ENCODE data around the gene HTRA3. TPM values are rescaled to one million over a fixed set of nuclear protein-coding genes. Genes with fewer than 3 reads are reported as not detected.

Gene HTRA3
- polyA plus RNA-seq, 1 experiment = 16.3 TPM

DNA sequence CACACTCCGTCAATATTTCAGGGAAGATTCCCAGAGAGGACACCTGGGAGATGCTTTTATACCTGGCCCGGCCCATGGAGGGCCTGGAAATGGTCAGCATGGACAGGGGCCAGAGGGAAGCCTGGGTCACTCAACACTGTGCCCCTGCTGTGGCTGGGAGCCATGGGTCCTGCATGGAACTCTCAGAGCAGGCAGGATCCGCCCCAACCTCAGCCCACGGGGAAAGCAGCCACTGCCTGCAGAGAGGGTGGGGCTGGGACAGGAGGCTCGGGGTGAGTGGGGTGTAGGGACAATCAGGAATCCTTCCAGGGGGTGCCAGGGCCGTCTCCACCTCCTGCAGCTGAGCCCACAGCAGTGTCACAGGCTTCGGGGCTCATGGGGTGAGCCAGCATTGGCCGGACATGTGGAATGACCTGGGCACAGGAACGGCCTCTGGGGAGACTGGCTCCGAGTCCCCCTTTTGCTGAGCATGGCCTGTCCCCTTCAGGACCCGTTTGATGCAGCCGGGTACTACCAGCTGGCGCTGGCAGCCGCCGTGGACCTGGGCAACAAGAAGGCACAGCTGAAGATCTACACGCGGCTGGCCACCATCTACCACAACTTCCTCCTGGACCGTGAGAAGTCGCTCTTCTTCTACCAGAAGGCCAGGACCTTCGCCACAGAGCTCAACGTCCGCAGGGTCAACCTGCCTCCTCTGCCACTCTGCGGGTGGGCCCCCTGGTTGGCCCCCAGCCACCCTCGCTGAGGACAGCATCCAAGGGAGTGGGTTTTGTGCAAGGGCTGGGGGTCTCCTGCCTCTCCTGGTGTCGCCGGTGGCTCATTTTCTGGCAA is 29.1 kb upstream of the HTRA3 start:
- Histone ChIP-seq H3K27me3 (ENCODE audit: control insufficient read depth, insufficient read depth, low read length) (peaks cover under 1% of the 10 kb centered on the region), H3K27ac (ENCODE audit: low read depth, low read length) (no peak overlapping the region), H3K9me3 (ENCODE audit: control insufficient read depth, insufficient read depth, low read length) (peaks cover 4% of the 10 kb centered on the region; the same call in 1 of the 2 replicates), H3K4me3 (ENCODE audit: low read depth, low read length) (no peak overlapping the region)
- POLR2A ChIA-PET = no interaction called here
- TF ChIP-seq, protein P1, sequence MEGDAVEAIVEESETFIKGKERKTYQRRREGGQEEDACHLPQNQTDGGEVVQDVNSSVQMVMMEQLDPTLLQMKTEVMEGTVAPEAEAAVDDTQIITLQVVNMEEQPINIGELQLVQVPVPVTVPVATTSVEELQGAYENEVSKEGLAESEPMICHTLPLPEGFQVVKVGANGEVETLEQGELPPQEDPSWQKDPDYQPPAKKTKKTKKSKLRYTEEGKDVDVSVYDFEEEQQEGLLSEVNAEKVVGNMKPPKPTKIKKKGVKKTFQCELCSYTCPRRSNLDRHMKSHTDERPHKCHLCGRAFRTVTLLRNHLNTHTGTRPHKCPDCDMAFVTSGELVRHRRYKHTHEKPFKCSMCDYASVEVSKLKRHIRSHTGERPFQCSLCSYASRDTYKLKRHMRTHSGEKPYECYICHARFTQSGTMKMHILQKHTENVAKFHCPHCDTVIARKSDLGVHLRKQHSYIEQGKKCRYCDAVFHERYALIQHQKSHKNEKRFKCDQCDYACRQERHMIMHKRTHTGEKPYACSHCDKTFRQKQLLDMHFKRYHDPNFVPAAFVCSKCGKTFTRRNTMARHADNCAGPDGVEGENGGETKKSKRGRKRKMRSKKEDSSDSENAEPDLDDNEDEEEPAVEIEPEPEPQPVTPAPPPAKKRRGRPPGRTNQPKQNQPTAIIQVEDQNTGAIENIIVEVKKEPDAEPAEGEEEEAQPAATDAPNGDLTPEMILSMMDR (IDR thresholded peaks at IDR 0.05; ENCODE audit: low read depth, low read length) = no peak
- CTCF ChIA-PET = interaction anchor here (0.8 to 1.6 kb wide), 3 partner anchors 19 to 162 kb away, joined by 3 to 21 read pairs (median 4); no protein-coding TSS in a partner anchor
- DNase-seq (ENCODE audit: low read depth, low spot score) = no peak

DNA sequence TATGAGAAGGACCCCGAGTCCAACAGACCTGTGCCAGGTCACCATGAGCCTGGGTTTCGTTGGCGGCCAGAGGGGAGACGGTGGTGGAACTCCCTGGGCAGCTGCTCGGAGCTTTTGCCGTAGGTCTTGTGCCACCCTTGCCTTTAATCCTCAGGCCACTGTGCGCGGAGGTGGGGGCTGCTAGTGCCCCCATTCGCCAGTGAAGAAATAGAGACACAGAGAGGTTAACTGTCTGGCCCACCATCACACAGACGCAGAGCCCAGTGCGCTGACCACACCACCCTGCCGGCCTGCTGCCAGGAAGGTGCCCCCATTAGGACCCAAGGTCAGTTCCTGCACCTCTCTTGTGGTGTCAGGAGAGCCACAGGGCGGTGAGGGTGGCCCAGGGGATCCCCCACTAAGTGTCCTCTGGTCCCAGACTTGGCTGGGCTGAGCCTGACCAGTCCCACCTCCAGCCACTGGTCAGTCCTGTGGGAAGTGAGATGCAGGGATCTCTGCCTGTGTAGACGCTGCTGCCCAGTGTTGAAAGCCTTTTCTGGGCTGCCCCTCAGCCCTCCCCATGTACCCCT is 28.3 kb upstream of the HTRA3 start:
- H3K27ac ChIP-seq (ENCODE audit: low read depth, low read length) = no peak overlapping the region
- POLR2A ChIA-PET = no interaction called here
- TF ChIP-seq, protein P1 (IDR thresholded peaks at IDR 0.05; ENCODE audit: low read depth, low read length) = no peak
- H3K4me3 ChIP-seq (ENCODE audit: low read depth, low read length) = no peak overlapping the region
- no peak for DNase-seq (ENCODE audit: low read depth, low spot score)
- H3K27me3 ChIP-seq (ENCODE audit: control insufficient read depth, insufficient read depth, low read length) = peaks cover 4% of the 10 kb centered on the region
- CTCF ChIA-PET = interaction anchor here (0.6 to 2.5 kb wide), 23 partner anchors 9 to 187 kb away, joined by 3 to 73 read pairs (median 7); partner anchors contain the start of gene HTRA3
- peaks cover 11% of the 10 kb centered on the region; the same call in 1 of the 2 replicates for H3K9me3 ChIP-seq (ENCODE audit: control insufficient read depth, insufficient read depth, low read length)

DNA sequence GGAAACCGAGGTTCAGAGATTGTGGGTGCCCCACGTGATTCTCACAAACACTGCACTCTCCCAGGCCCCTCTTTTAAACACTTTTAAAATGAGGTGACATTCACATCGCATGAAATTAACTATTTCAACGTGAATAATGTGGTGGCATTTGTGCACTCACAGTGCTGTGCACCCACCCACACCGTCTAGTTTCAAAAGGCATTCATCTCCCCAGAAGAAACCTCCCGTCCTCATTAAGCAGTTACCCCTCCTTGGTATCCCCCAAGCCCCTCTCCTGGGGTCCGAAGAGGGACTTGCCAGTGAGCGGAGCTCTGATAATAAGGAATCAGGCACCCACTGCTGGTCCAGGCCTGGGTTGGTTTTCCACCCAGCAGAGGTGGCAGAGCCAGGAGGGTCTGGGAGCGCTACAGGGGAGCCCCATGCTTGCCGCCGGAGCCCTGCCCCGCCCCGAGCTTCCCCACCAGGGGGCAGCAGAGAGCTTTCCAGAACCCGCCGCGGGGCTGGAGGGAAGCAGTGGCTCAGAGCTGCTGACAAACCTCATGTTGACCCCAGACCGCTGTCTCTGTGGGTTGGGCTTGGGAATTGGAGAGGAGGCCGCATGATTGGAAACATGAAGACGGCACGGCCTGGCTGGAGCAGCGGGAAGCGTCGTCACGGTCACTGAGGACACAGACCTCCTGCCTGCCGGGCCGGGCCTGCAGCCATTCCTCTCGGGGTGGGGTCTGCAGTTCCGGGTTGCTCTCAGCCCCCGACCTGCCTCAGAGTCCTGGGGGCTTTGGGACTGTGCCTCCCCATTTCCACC is 27.5 kb upstream of the HTRA3 start:
- ChIA-PET CTCF (interaction anchor here (0.6 to 2.5 kb wide), 29 partner anchors 8 to 200 kb away, joined by 3 to 73 read pairs (median 4); partner anchors contain the start of gene HTRA3), POLR2A (interaction anchor here (1.6 kb wide), 1 partner anchor 161 kb away, joined by 5 read pairs; no protein-coding TSS in a partner anchor)
- TF ChIP-seq, protein P1 (IDR thresholded peaks at IDR 0.05; ENCODE audit: low read depth, low read length) = peak; percentile 96
- H3K27me3 ChIP-seq (ENCODE audit: control insufficient read depth, insufficient read depth, low read length) = peaks cover 4% of the 10 kb centered on the region
- peaks cover 11% of the 10 kb centered on the region; the same call in 1 of the 2 replicates for H3K9me3 ChIP-seq (ENCODE audit: control insufficient read depth, insufficient read depth, low read length)
- no peak overlapping the region for H3K27ac ChIP-seq (ENCODE audit: low read depth, low read length)
- H3K4me3 ChIP-seq (ENCODE audit: low read depth, low read length) = no peak overlapping the region
- DNase-seq (ENCODE audit: low read depth, low spot score) = peak; percentile 66

DNA sequence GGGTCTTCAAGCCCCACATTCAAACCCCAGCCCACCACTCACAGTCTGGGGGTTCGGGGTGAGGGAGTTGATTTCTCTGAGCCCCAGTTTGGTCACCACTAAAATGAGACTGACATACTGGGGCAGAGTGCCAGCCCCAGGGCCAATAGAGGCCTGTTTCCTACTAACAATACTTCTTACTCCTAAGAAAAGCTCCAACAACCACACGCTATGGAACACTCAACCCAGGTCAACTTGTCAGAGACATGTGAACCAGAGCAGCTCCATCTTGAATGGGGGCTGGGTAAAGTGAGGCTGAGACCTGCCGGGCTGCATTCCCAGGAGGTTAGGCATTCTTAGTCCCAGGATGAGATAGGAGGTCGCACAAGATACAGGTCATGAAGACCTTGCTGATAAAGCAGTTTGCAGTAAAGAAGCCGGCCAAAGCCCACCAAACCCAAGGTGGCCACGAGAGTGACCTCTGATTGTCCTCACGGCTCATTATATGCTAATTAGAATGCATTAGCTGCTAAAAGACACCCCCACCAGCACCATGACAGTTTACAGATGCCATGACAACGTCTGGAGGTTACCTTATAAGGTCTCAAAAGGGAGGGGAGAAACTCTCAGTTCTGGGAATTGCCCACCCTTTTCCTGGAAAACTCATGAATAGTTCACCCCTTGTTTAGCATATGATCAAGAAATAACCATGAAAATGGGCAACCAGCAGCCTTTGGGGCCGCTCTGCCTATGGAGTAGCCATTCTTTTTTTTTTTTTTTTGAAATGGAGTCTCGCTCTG is 26.6 kb upstream of the HTRA3 start:
- DNase-seq (ENCODE audit: low read depth, low spot score) = no peak
- TF ChIP-seq, protein P1 (IDR thresholded peaks at IDR 0.05; ENCODE audit: low read depth, low read length) = no peak
- CTCF ChIA-PET = interaction anchor here (0.8 to 2.5 kb wide), 26 partner anchors 7 to 199 kb away, joined by 3 to 73 read pairs (median 4); no protein-coding TSS in a partner anchor
- peaks cover 11% of the 10 kb centered on the region; the same call in 1 of the 2 replicates for H3K9me3 ChIP-seq (ENCODE audit: control insufficient read depth, insufficient read depth, low read length)
- H3K4me3 ChIP-seq (ENCODE audit: low read depth, low read length) = no peak overlapping the region
- POLR2A ChIA-PET = interaction anchor here (1.6 kb wide), 1 partner anchor 160 kb away, joined by 5 read pairs; no protein-coding TSS in a partner anchor
- no peak overlapping the region for H3K27ac ChIP-seq (ENCODE audit: low read depth, low read length)
- H3K27me3 ChIP-seq (ENCODE audit: control insufficient read depth, insufficient read depth, low read length) = peaks cover 4% of the 10 kb centered on the region
